DLD1 (cell line): ENCODE results near the gene CASKIN1.

Source experiments
- in situ Hi-C: cut with HindIII; loops from 2 replicates; pipeline ENCODE4 v1.10.0; 2017; ENCODE audit warnings: low sequenced_read_pairs

The CASKIN1 gene

GRCh38 chr16:2157480-2158261, 38.7 kb downstream of the CASKIN1 start:
- in situ Hi-C loops: no loop called here

- in situ Hi-C loops: no loop called here
Measured at GRCh38 chr16:2156849-2157224, 39.6 kb downstream of the CASKIN1 start.

DNA sequence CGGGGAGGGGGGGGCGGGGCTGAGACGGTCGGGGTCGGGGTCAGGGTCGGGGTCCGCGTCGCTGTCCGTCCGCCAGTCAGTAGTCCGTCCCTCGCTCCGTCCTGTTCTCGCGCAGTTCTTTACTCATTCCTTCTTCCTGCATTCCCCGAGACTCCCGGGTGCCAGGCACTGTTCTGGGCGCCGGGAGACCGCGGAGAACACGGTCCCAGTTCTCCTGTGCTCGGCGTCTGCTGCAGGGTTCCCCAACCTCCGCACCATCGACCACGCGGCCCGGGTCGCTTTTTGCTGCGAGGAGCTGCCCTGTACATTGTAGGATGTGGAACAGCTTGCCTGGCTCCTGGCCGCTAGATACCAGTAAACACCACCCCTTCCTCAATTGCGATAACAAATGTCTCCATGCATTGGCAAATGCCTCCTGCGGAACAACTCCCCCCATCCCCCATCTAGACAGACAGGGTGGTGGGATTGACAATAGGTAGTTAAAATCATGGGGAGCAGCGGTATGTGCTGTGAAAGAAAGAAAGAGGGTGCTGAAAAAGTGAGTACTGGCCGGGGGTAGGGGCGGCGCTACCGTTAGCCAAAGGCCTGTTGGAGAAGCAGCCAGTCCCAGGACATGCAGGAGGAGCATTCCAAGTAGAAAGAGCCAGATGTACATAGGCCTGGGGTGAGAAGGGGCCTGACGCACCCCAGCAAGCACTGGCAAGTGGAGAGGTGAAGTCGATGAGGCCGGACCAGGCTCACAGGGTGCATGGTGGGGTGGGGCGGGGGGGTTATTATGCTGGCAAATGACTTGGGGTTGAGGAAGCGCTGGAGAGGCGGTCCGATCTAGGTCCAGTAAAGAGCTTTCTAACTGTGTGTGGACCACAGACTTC, 40.2 kb downstream of the CASKIN1 start:
- in situ Hi-C loops: no loop called here

GRCh38 chr16:2155091-2155950, 41.1 kb downstream of the CASKIN1 start, which contains the start of gene TRAF7:
TSS of gene TRAF7 (plus strand) at chr16:2155782. CDS start at chr16:2163921, 8,139 bp downstream.
- in situ Hi-C loops: no loop called here

- in situ Hi-C loops: no loop called here
Measured at GRCh38 chr16:2154533-2155090, 41.8 kb downstream of the CASKIN1 start.

DNA sequence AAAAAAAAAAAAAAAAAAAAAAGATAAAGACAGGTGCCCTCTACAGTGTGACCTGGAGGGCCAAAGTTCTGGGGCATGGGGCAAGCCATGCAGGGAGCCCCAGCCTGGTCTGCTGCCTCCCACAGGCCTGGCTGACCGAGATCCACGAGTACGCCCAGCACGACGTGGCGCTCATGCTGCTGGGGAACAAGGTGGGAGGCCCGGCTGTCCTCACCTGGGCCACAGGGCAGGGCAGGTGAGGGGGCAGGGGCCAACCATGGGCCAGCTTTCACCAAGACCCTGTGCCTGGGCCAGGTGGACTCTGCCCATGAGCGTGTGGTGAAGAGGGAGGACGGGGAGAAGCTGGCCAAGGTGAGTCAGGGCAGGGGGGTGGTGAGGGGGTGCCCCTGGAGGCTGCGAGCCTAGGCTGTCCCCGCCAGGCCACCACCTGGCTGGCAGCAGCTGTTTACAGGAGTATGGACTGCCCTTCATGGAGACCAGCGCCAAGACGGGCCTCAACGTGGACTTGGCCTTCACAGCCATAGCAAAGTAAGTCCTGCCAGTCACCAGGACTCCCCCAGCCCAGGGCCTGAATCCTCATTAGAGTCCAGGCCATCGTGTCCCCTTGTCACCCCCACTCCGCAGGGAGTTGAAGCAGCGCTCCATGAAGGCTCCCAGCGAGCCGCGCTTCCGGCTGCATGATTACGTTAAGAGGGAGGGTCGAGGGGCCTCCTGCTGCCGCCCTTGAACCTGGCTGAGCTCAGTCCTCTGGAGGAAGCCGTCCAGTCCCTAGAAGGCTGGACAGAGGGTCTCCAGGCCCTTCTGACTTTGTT, 43.5 kb downstream of the CASKIN1 start:
- in situ Hi-C loops: no loop called here

DNA sequence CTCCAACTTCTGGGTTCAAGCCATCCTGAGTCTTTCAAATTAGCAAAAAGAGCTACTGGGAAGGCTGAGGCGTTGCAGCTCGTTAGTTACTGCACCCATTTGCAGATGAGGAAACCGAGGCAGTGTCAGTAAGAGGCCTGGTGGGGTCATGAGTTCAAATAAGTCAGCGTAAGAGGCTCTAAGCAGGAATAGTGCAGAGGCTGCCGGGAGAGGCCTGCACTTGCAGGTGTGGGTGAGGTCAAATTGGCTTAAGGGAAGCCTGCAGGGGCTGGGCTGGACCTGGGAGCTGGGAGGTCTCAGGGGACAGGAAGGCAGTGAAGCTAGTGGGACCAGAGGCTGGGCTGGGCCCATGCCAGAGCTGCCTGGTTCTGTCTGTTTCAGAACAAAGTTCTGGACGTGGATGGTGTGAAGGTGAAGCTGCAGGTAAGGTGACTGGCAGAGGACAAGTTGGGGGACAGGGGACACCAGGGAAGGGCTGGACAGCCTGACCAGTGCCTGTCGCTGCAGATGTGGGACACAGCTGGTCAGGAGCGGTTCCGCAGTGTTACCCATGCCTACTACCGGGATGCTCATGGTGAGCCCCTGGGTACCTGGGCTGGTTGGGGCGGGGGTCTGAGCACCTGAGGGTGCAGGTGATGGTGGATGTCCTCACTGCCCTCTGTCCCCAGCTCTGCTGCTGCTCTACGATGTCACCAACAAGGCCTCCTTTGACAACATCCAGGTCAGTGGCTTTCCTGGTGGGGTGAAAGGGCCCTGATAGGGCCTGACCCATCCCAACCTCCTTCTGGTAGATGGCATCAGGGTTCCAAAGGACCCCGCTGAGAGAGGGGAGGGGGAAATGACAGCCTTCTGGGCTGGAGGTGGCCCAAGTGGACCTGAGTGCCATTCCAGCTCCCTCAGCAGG, 45.0 kb downstream of the CASKIN1 start:
- in situ Hi-C loops: no loop called here

GRCh38 chr16:2150418-2151187, 45.8 kb downstream of the CASKIN1 start:
- in situ Hi-C loops: no loop called here

GRCh38 chr16:2149630-2150417, 46.6 kb downstream of the CASKIN1 start:
- in situ Hi-C loops: no loop called here

GRCh38 chr16:2148714-2149629, 47.4 kb downstream of the CASKIN1 start:
- in situ Hi-C loops: no loop called here

DNA sequence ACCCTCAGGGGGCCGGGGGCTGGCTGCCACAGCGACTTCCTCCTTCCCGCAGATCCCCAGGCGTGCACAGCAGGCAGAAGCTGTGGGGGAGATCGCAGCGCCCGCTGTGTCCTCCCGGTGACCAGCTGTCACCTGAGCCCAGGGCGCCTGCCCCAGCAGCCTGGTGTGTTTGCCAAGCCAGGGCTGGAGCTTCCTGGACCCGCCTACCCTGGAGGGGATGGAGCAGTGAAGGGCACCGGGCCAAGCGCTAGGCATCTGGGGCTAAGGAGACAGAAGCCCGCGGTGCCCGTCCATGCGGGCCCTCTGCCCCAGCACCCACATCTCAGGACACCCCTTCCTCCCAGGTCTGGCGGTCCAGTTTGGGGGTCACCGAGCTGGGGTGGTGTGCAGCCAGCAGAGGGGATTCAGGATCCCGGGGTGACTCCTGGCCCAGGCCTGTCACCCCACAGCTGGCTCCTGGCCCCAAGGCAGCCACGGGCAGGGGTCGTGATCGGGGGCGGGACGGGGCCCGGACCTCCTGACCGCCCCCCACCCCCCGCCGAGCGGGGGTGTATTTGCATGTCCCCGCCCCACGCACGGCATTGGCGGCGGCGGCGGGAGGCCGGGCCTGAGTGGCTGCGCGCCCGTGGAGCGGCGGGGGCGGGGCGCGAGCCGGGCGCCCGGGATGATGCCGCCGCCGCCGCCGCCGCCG, 48.3 kb downstream of the CASKIN1 start, which contains the start of gene RAB26:
Gene RAB26 (plus strand): TSS at position 645 of the 691 bp plus-strand sequence. CDS start 159 bp downstream, outside the sequence.
- in situ Hi-C loops: no loop called here

DNA sequence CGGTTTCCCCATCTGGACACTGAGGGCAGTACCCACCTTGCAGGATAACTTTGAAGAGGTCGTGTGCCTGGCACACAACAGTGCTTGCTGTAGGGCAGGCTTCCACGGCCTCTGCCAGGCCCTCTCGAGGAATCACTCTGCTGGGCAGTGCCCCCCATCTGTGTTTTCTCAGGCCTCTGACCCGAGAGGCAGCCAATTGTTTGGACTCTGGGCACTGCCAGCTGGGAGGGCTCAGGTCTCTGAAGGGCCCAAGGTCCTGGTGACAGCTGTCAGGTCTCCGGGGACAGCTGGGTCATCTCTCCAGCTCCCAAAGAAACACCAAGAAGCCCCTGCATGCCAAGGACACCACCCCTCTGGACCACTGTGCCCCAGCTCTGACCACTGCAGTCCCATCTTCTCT, 49.0 kb downstream of the CASKIN1 start:
- in situ Hi-C loops: no loop called here

GRCh38 chr16:2145843-2146242, 50.6 kb downstream of the CASKIN1 start:
- in situ Hi-C loops: no loop called here

DNA sequence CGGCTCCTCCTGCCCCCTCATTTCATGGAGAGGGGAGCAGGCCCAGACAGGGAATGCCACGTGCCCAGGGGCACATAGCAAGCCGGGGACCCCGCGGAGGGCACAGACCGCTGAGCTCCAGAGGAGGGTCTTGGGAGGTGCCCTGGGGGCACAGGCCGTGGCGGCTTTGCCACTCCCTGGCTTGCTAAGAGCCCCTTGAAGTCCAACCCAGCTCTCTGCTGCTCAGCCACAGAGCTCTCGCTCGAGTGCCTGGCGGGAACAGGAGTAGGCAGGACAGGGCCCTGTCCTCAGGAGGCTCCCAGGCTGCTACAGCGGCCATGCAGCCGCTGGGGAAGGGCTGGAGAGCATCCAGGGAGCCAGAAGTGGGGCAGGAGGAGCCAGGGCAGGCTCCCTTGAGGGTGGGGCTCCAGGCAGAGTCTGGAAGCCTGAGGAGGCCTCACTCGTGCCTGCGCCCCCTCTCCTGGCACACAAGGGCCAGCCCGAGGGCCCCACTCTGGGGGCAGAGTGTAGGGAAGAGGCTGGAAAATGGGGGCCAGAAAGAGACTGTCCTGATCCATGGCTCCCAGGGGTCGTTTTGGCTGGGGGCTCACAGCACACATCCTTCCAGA, 52.4 kb downstream of the CASKIN1 start:
- in situ Hi-C loops: no loop called here
